ENCODE data around the gene TMEM161A. TPM values are rescaled to one million over a fixed set of nuclear protein-coding genes. Genes with fewer than 3 reads are reported as not detected.
"Not testable (repeated sequence)": the region's sequence is repeated elsewhere in the genome, so short reads cannot be mapped to it uniquely, and the experiment has no call there.

The TMEM161A gene
- total RNA-seq, 1 donor from 2014 or later, result 18.1 TPM

DNA sequence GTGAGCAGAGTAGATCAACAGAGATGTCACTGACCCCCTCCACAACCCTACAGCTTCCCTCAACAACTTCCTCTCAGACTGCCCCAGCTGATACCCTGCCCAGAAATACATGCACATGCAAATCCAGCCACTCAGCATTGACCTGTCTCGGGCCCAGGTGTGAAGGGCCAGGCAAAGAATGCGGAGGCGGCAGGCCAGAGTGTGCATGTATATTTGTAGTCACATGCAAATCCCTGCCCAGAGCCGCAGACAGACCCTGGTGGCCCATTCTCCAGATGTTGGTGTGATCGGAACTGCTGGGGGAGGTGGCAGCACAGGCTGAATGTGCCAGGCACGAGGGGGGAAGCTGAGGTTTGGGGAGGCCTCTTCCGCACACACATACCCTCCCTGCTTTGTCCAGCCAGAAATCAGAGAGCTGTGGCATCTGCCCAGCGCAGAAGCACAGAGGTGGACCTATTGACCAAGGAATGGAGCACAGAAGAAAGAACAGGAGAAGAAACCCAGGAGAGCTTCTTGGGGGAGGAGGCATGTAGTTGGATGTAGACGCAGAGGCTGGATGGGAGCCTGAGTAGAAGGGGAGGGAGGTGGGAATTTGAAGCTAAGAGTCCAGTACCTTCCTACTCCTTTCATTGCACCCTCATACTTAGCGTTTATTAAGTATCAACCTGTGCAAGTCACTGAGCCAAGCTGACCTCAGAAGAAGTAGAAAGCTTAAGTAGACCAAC lies 17.4 kb upstream of the TMEM161A start:
- DNase-seq, result no peak

DNA sequence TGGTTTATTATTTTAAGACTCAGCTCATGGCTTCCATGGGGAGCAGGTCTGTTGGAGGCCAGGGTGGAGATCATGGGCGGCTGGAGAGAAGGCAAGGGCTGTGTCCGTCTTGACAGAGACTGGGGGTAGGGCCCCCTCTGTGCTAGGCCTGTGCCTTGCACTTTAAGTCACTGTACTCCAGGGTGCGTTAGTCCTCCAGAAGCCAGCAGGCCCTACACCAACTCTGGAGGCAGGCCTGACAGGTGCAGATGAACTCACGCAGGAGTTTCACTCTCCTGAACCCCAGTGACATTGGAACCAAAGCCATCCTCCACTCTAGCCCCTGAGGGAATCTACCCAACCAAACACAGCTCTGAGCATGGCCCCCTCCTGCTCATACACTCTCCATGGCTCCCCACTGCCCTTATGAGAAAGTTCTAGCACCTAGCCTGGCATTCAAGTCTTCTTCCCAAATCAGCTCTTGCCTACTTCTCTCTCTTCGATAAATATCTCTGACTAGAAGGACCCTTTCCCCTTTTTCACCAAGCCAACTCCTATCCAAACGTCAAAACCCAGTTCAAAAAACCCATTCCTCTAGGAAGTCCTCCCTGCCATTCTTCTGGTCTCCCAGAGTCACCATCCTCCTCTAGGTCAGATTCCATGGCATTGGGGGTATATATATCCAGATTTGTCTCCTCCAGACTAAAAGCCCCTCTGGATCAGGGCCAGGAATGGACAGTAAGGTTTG lies 16.7 kb upstream of the TMEM161A start:
- no peak for DNase-seq

DNA sequence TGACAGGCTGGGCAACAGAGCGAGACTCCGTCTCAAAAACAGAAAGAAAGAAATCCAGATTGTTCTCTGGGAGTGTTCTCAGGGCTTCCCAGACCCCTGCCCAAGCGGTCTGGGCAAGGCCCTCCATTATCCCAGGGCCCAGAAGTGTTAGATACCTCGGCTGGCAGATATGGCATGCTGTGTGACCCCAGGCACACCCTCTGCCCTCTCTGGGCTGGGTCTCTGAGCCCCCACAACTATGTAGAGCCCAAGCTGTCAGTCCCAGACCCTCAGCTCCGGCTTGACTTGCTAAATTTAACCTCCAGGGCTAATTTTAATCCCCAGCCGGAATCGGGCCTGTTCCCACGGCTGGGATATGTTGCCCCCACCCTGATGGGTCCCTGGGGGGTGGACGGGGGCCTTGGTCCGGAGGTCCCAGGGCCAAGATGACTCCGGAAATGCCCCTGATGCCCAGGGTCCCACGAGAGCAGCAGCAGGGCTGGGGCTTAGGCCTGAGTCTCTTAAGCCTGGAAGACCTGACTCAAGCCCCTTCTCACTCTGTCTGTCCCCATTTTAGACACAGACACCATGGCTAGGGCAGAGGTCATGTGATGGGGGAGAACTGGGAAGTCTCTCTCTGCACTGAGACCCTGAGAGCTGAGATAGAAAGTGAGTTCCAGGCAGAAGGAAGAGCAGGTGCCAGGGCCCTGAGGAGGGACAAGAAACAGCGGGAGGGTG lies 14.5 kb upstream of the TMEM161A start:
- no peak for DNase-seq

DNA sequence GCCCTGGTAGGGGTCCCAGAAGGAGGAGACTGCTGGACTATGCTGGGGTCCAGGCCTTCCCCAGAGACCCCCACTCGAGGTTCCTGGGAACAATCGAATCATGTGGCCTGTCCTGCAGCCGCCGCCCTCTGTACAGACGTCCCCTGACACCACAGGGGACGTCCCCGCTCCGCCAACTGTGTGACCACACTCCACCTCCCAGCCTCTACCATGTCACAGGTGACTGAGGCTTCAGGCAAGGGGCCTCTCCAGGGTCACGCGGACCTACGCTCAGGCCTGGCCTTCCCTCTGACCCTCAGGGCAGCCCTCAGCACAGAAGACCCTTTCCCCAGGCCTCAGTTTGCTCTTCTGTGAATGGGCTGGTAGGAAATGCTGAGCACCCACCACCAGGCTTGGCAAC lies 13.1 kb upstream of the TMEM161A start:
- DNase-seq, result no peak

DNA sequence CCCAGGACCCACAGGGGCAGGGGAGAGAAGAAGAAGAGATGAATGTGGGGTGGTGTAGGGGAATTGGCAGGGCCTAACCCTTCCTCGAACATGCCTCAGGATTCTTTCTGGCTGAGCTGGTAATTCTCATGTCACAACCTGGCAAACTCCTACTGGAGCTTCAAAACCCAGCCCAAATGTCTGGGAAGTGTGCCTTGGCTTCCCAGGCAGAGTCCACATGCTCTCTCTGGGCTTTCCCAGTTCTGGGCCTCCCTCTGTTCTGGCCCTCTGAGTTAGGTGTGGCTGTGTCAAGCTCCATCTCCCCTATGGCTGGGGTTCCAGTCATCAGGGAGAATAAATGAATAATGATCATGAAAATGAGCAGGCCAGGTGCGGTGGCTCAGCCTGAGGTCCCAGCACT lies 11.2 kb upstream of the TMEM161A start:
- DNase-seq, result no peak

DNA sequence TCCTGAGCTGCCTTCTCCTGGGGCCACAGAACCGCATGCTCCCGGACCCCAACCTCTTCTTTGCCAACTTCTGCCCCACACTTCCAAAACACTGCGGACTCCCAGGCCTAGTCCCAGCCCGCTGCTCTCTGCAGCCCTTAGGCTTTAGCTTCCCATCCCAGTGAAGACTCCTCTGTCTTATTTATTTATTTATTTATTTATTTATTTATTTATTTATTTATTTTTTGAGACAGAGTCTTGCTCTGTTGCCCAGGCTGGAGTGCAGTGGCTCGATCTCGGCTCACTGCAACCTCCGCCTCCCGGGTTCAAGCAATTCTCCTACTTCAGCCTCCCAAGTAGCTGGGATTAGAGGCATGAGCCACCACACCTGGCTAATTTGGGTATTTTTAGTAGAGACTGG lies 10.2 kb upstream of the TMEM161A start:
- DNase-seq, result not testable (repeated sequence)

DNA sequence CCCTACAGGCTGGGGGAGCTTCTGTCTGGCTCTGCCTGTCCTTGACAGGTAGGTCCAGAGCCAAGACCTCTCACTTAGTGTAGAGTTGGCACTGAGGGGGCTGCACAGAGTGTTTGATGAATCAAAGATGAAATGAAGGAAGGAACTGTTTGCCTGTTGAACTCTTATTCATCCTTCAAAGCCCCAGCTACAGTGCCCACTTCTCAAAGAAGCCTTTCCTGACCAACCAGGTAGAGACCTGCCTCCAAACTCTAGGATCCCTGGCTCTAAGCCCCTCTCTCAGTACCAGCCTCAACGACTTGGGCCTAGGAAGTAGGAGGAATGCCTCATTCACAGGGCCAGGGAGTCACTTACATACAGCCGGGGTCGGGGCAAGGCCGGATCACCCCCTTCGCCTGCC lies 9.1 kb upstream of the TMEM161A start:
- DNase-seq, result no peak

DNA sequence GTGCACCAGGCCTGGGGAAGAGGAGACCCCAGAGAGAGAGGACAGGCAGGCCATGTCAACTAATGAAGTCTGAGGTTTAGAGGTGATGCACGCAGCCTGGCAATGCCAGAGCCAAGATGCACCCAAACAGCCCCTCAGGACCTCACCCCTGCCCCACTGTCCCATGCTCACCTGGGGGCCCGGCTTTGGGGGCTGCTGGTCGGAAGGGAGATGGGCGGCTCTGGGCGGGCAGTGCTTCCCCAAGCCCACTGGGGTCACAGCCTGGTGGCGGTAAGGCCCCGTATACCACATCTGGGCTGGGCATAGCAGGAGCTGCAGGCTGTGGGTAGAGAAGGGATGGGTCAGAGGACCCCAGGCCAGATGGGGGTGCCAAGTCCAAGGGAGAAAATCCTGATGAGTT lies 8.6 kb upstream of the TMEM161A start:
- no peak for DNase-seq

DNA sequence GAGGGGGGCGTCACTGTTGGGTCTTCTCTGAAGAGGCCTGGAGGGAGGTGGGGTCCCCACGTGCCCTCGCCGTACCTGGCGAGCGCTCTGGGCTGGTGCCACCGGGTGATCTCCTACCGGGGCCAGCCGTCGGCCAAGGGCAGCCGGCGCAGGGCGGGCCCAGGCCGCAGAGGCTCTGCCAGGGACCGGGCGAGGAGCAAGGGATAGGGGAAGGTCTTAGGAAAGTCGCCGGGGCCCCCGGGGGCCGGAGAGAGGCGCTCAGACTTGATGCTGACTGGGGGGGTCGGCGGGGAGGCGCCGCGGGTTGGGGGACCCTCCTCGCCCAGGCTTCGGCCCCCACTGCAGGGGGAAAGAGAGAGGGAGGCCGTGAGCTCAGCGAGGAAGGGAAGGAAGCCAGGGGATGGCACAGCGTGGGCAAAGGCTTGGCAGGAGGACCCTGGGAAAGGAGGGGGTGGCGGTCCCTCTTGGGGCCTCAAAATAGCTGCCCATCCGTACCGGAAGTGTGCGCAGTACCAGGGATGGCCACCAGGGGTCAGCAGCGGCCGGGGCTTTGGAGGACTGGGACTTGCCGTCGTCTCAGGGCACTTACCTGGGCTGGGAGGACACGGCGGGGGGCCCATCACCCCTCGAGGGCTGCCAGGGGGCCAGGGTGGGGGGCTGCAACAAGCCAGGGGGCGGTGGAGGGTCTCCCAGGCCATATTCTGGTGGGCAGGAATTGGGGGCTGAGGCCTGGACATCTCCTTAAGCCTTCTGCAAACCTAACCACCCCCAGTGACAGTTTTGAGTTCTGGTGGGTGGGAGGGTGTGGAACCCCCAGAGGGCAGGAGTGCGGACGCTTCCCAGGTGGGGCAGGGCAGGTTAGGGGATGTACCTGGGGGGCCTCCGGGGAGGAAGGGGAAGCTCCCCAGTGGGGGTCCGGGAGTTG lies 7.7 kb upstream of the TMEM161A start:
- peak; percentile 84 for DNase-seq

DNA sequence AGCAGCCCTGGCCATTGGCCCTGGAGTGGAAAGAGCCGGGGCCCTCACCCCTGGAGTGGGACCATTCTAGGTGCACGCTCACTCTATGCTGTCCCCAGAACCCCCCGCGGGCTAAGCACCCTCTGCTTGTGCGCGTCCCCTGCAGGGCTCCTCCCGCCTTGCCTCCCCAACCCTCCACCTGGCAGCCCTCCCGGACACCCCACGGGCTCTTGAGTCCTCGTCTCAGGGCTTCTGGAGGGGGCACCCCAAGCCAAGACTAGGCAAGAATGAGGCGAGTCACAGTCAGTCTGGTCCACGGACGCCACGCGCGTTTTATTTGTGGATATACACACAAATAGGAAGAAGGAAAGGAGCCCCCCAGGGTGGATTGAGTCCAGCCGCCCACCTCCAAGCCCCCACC lies 7.0 kb upstream of the TMEM161A start:
- DNase-seq, result no peak

DNA sequence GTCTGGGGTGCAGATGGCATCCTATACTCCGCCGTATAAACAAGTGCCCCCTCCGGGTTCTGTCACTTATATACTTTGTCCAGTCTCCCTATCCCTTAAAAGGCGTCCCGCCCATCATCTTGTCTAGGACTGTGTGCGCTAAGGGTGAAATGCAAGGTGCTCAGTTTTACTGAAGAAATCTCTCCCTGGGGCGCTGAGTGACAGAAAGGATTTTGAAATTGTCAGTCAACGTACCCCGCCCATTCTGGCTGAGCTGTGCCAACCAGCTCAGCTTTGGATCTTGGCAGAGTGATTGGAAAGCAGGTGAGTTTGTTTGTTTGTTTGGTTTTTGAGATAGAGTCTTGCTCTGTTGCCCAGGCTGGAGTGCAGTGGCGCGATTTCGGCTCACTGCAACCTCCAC lies 4.1 kb upstream of the TMEM161A start:
- DNase-seq, result no peak

DNA sequence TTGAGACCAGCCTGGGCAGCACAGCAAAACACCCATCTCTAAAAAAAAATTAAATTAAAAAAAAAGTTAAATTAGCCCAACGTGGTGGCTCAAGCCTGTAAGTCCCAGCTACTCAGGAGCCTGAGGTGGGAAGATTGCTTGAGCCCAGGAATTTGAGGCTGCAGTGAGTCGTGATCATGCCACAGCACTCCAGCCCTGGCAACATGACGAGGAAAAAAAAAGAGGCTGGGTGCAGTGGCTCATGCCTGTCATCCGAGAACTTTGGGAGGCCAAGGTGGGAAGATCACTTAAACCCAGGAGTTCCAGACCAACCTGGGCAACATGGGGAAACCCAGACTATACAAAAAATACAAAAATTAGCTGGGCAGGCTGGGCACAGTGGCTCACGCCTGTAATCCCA lies 2.2 kb upstream of the TMEM161A start:
- DNase-seq, result no peak

DNA sequence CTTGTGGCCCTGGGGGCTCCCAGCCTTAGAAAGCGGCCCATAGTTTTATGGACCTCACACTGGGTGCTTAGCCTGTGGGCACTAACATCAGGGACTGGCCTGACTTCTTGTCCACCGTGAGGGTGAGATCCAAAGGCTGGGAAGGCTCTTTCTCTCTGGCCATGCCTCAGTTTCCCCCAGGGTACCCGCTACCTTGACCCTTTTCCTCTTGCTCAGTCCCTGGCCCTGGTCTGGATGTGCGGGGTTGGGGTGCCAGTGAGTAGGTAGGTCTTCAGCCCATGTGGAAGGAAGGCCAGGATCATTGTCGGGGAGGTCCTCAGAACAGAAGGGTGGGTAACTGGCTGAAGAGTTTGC lies 1.6 kb upstream of the TMEM161A start:
- no peak for DNase-seq

DNA sequence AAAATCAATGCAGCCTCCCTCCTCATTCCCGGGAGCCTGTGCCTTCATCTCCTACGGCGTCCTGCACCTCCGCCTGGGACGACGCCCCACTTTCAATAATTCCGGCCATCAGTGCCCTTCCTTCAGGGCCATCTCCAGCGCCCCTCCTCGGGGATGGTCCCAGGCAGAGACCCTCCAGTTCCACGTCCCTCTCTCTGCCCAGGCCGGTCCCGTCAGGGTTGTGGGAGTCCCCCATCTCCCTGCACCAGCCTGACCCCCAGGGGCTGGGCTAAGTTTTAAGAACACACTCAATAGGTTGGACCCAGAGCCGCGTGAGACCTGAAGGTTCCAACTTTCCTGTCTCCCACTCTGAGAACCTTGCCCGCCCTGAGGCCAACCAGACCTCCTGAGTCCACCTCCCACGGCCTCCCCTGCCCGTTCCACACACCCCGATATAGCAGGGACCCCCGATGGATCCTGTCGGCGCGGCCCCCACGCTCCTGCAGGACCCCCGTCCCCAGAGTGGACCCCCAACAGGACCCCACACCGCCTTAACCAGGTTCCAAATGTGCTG lies 646 bp downstream of the TMEM161A start:
- DNase-seq, result no peak

DNA sequence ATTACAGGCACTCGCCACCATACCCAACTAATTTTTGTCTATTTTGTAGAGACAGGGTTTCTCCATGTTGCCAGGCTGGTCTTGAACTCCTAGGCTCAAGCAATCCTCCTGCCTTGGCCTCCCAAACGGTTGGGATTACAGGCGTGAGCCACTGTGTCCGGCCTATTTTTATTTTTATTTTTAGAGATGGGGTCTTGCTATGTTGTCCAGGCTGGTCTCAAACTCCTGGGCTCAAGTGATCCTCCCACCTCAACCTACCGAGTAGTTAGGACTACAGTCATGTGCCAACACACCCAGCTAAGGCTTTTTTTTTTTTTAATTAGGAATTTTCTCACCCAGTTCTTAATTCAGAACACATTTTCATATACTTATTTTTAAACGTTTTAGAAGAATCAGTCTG lies 2.6 kb downstream of the TMEM161A start:
- DNase-seq, result not testable (repeated sequence)

DNA sequence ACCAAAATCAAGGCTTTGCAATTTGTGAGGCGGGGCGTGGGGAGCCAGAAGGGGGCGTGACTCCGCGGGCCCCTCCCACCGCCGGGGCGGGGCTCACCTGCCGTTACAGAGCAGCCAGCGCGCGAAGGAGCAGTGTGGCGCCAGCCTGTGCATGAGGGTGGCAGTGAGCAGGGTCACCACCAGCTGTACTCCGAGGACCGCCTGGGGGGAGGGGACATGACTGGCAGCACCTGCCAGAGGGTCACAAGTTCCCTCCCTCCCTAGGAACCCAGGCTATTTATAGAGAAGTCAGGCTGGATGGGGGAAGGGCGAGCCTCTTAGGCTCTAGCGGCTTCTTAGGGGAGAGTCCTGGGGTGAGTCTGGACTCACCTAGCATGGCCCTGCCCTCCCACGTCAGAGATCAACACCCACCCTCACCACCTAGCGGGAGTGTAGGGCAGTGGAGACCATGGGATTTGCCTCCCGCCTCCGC lies 3.6 kb downstream of the TMEM161A start:
- peak; percentile 88 for DNase-seq

DNA sequence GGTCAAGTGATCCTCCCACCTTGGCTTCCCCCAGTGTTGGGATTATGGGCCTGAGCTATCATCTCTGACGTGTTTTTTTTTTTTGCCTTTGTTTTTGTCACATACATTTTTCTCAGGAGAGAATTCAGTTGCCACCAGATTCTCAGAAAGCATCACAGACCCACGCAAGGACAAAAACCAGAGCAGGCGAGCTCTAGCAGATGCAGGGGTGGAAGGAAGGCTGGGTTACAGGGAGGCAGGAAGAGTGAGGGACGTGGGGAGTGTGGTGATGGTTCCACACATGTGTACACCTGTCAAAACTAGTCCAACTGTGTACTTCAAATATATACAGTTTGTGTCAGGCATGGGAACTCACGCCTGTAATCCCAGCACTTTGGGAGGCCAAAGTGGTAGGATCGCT lies 4.3 kb downstream of the TMEM161A start:
- no peak for DNase-seq

DNA sequence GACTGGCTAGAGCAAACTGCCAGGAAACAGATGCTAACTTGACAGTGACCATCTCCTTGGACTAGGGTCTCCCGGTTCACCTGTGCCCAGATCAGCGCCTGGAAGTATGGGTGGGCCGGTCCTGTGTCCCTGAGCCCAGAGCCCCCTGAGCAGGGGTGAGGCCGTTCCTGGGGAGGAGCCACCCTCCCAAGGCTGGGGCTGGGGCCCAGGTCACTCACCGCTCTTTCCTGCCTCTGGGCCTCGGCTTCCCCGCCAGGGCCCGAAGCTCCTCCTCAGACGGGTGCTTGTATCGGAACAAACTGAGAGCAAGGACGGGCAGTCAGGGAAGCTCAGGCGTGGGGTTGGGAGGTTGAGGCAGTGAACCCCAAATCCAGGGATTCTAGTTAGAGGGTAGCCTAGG lies 5.4 kb downstream of the TMEM161A start:
- DNase-seq, result no peak

DNA sequence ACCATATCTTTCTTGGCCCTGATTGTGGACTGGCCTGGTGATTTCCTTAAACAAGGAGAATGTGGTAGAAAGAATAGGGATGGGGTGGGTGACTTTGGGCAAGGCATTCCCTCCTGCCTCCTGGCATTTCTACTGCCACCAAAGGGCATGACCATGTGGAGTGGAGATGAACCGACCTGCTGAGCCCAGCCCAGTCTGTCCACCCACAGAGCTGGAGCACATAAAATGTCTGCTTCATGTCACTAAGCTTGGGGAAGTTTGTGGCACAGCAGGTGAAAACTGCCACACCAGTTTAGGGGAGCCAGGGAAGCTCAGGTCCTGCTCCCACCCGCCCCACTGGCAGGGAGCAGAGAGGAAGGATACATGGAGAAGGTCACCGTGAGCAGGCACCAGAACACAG lies 6.3 kb downstream of the TMEM161A start:
- no peak for DNase-seq

DNA sequence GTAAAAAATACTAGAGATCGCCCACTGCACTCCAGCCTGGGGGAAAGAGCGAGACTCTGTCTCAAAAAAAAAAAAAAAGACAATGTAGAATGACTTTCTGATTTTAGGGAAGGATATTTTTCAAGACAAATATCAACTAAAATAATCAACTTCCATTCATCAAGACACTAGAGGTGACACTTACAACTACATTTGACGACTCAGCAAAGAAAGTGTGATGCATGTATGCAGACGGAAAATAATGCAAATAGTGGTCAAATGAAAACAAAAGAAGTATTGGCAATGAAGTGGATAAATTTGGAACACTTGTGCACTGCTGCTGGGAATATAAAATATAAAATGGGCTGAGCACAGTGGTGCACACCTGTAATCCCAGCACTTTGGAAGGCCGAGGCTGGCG lies 12.2 kb downstream of the TMEM161A start:
- DNase-seq, result no peak

DNA sequence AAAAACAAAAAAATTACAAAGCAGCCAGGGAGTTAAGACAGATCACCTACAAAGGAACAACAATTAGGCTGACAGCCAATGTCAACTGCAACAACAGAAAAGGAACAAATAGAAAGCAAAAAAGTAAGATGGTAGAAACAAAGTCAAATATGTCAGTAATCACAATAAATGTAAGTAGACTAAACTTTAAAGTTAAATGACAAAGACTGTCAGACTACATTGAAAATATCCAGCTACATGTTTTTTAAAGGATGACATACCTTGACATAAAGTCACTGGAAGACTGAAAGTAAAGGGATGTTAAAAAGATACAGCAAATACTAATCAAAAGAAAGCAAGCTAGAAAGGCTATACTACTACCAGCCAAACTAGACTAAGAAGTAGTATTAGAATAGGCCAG lies 14.9 kb downstream of the TMEM161A start:
- DNase-seq, result no peak

DNA sequence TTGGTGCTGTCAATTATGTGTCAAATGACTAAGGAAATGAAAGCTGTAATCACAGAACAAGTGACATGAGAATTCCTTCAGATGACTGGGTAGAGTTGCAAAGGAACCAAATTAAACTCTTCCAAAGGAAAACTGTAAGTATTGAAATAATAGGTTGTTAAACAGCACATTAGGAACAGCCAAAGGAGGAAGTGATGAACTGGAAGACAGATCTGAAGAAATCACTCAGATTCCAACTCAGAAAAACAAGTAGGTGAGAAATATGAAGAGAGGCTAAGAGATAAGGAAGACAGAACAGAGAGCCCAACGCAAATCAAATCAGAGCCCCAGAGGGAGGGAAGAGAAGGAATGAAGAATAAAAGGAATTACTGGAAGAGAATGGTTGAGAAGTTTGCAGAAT lies 15.4 kb downstream of the TMEM161A start:
- DNase-seq, result no peak
